GM12873 (cell line): ENCODE measurements around the gene OSTF1.

Experiments
- TF ChIP-seq, protein P1 (sequence below): IDR thresholded peaks from 2 replicates; pipeline ENCODE4 v1.5.1; 2012; ENCODE audit warnings: low read depth, mild to moderate bottlenecking, moderate library complexity, low read length, control low read depth; ENCODE audit not compliant: insufficient read depth; ENCODE audit errors: missing control alignments

The OSTF1 gene, protein sequence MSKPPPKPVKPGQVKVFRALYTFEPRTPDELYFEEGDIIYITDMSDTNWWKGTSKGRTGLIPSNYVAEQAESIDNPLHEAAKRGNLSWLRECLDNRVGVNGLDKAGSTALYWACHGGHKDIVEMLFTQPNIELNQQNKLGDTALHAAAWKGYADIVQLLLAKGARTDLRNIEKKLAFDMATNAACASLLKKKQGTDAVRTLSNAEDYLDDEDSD

DNA sequence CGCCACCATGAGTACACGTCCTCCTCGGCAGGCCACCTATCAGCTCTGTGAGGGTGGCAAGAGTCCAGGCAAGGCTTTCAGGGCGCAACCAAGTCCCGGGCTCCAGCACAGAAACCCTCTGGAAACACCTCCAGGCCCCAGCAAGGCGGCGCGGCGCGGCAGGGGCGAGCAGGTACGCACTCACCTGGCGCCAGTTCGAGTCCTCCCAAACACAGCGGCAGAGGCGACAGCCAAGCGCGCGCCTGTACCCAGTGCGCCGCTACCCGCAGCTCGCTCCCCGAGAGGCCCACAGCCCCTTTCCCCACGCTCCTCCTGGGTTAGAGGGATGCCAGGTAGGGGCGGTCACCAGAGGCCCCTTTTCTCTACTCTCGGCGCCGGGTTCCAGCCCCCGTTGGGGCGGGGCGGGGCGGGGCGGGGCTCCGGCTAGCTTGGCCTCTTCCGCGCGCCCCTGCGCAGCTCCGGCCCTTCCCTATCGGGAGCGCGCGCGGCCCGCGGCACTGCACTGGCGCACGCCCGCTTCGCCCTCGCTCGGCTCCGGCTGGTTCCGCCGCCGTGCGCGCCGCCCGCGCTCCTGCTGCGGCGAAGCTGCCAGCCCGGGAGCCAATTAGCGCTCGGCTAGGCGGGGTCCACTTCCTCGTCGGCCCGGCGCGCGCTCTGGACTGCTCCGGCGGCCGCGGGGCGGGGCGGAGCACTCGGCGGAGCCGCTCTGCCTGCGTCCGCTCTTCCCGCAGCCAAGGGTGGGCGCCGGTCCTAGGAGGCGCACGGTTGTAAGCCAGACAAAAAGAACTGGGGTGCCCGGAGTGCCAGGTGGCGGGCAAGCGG is at the start of gene OSTF1, which contains the start of gene NMRK1:
Gene OSTF1 (plus strand): TSS at position 691 of the 822 bp plus-strand sequence. CDS start 179 bp downstream, outside the sequence.
Gene NMRK1 (minus strand): TSS at position 332 of the 822 bp plus-strand sequence. CDS start 5,040 bp downstream, outside the sequence.
- TF ChIP-seq, protein P1, sequence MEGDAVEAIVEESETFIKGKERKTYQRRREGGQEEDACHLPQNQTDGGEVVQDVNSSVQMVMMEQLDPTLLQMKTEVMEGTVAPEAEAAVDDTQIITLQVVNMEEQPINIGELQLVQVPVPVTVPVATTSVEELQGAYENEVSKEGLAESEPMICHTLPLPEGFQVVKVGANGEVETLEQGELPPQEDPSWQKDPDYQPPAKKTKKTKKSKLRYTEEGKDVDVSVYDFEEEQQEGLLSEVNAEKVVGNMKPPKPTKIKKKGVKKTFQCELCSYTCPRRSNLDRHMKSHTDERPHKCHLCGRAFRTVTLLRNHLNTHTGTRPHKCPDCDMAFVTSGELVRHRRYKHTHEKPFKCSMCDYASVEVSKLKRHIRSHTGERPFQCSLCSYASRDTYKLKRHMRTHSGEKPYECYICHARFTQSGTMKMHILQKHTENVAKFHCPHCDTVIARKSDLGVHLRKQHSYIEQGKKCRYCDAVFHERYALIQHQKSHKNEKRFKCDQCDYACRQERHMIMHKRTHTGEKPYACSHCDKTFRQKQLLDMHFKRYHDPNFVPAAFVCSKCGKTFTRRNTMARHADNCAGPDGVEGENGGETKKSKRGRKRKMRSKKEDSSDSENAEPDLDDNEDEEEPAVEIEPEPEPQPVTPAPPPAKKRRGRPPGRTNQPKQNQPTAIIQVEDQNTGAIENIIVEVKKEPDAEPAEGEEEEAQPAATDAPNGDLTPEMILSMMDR: no peak

DNA sequence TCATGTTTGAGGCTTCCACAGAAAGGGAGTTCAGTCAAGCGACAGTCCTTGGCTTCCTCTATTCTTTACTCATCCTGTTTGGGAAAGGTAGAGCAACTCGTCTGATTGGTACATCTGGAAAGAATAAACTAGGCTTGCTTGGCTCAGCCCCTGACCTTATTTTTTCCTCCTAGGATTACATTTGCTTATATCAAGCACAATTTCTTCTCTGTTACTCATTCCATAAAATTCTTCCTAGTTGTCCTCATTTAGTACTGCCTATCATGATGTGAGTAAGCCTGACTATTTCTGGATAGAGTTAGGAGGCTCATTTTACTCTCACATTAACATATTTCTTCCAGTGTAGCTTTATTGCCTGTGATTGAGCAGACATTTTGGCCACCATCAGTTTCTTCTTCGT is 49.3 kb upstream of the OSTF1 start:
- TF ChIP-seq, protein P1: no peak

GRCh38 chr9:75039801-75040200 is 48.5 kb upstream of the OSTF1 start:
- TF ChIP-seq, protein P1: no peak

GRCh38 chr9:75041041-75041440 is 47.3 kb upstream of the OSTF1 start:
- TF ChIP-seq, protein P1: no peak

- TF ChIP-seq, protein P1: no peak
Measured at GRCh38 chr9:75046725-75047345, 41.5 kb upstream of the OSTF1 start.

GRCh38 chr9:75047506-75047905 is 40.8 kb upstream of the OSTF1 start:
- TF ChIP-seq, protein P1: no peak

DNA sequence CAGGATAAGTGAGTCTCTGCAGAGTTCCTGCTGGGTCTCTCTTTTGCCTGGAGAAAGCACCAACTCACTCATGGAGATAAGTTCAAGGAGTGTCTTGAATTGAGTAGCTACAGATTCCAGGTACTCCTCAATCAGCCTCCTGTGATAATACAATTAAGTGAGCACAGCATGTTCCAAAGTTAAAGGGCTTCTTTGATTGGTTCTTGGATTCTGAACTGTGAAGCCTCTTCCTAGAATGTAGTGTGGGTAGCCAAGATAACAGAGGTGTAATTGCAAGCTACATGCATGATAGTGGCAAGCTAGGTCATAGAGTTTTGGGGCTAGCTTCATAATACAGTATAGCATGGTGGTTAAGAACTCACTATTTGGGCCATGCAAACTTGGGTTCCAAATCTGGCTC is 37.0 kb upstream of the OSTF1 start:
- TF ChIP-seq, protein P1: no peak
